ENCODE results near the gene NUDT3.

DNA sequence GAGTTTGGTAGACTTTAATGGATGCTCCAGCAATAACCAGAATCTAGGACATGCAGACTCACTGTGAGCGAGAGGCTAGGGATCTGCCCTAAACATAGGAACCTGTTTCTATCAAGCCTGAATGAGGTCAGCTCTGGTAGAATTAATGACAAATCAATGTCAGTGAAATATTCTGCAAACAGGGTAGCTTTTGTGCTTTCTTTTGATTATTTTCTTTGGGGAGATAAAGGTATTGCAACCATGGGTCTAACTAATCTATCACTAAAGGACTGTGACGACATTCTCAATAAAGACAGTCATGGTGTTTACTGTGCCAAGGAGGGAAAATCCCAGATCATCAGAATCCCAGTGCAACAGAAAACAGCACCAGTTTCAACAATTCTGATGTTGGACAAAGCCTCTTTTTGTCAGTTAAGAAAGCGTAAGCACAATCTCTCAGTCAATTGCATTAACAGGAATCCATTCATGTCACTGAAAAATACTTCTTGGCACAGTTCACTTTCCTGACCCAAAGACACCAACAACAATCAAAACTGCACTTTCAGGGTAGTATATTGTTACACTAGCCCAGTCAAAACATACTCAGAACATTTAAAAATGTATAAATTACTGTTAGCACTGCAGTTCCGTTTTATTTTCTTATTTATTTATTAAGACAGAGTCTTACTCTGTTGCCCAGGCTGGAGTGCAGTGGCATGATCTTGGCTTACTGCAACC is 106.9 kb downstream of the NUDT3 start:
- TF ChIP-seq, protein P1, sequence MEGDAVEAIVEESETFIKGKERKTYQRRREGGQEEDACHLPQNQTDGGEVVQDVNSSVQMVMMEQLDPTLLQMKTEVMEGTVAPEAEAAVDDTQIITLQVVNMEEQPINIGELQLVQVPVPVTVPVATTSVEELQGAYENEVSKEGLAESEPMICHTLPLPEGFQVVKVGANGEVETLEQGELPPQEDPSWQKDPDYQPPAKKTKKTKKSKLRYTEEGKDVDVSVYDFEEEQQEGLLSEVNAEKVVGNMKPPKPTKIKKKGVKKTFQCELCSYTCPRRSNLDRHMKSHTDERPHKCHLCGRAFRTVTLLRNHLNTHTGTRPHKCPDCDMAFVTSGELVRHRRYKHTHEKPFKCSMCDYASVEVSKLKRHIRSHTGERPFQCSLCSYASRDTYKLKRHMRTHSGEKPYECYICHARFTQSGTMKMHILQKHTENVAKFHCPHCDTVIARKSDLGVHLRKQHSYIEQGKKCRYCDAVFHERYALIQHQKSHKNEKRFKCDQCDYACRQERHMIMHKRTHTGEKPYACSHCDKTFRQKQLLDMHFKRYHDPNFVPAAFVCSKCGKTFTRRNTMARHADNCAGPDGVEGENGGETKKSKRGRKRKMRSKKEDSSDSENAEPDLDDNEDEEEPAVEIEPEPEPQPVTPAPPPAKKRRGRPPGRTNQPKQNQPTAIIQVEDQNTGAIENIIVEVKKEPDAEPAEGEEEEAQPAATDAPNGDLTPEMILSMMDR (IDR thresholded peaks at IDR 0.05) = no peak
- no peak for TF ChIP-seq POLR2A (IDR thresholded peaks at IDR 0.05)
